ENCODE results near the gene CHRDL2.

Gene CHRDL2

DNA sequence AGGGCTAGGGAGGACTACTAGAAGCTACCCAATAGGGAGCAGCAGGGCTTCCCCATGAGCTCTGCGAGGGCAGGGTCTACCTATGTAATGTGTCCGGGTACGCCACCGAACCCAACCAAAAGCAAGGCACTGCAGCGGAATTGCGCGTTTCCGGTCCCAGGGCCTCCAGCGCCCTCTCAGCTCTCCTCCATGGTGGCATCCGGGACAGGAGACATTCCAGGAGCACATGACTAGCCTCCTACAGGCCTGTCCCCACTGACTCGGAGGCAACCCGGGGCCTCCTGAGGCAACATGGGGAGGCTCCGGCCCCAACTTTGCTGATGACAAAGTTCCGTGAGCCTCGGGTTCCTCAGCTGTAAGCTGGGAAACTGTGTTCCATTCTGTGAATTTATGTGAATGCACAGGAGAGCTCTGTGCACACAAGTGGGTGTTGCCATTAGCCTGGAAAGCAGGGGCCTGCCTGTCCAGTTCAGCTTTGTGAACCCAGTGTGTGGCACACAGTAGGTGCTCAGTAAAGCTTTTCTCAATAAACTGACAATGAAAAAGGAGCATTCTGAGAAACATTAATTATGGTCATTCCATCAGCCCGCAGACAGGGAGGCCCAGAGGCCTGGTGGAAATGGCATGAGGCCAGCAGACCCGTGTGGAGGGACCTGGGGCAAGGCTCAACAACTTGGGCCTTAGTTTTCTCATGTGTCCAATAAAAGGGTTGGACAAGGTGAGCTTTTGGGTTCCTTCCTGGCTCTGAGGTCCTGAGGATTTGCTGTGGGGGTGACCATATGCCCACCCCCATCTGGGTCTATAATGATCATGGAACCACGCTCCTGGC lies 50.3 kb downstream of the CHRDL2 start:
- Mint-ChIP-seq H3K36me3 (no peaks in the 10 kb centered on the region), H3K27me3 (peaks cover 15% of the 10 kb centered on the region), H3K4me1 (peaks cover 5% of the 10 kb centered on the region), H3K27ac (no peak overlapping the region), H3K4me3 (no peak overlapping the region), H3K9me3 (no peaks in the 10 kb centered on the region)
- no peak for DNase-seq (ENCODE audit: low spot score in 2 of 2)
- no peak for ATAC-seq (ENCODE audit: low read depth)

DNA sequence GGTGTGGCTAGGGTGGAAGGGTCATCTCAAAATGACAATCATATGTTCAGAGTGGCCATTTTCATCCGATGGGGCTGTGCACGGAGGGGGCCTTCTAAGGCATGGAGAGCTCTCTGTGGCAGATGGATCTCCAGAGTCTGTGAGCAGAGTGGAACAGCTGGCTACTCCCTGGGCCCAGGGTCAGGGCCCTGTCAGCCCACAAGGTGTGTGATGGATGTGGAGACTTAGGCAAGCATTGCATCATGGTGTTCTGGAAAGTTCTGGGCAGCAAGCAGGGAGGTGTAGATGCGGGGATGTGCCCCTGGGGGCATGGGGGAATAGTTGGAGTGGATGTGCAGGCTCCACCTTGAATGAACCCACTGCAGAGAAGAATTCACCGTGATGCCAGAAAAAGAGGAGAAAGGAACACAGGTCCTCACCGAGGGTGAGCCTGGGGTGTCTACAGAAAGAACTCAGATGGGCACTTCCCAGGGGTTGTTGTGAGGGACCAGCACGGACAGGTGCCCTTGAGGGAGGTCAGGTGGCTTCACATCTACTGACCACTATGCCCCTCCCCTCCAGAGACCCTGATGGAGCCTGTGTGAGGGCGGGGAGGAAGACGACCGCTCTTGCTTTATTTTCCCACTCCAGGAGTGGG lies 51.1 kb downstream of the CHRDL2 start:
- Mint-ChIP-seq H3K9me3 (no peaks in the 10 kb centered on the region), H3K36me3 (no peaks in the 10 kb centered on the region), H3K27ac (no peak overlapping the region), H3K4me1 (peaks cover 5% of the 10 kb centered on the region), H3K27me3 (peaks cover 15% of the 10 kb centered on the region), H3K4me3 (no peak overlapping the region)
- DNase-seq (ENCODE audit: low spot score in 2 of 2): no peak
- ATAC-seq (ENCODE audit: low read depth): no peak

DNA sequence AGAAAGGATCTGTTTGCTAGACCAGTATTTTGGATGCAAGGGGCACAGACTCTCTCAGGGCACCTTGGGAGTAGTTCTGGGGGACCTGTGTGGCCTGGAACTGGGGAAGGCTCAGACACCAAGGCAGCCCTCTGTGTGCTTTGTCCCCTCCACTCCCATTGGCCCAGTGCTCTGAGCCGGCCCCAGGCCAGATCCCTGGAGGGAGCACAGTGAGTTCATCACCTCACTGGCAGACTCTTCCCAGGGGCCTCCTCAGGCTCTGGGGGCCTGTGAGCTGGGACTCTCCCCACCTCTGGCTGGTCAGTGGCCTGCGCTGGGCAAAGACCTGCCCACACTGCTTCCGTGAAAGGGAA lies 51.7 kb downstream of the CHRDL2 start:
- peaks cover 15% of the 10 kb centered on the region for H3K27me3 Mint-ChIP-seq
- H3K9me3 Mint-ChIP-seq: no peaks in the 10 kb centered on the region
- peaks cover 5% of the 10 kb centered on the region for H3K4me1 Mint-ChIP-seq
- no peak overlapping the region for H3K4me3 Mint-ChIP-seq
- DNase-seq (ENCODE audit: low spot score in 2 of 2) (no peak), ATAC-seq (ENCODE audit: low read depth) (no peak)
- H3K36me3 Mint-ChIP-seq: no peaks in the 10 kb centered on the region
- H3K27ac Mint-ChIP-seq: no peak overlapping the region

DNA sequence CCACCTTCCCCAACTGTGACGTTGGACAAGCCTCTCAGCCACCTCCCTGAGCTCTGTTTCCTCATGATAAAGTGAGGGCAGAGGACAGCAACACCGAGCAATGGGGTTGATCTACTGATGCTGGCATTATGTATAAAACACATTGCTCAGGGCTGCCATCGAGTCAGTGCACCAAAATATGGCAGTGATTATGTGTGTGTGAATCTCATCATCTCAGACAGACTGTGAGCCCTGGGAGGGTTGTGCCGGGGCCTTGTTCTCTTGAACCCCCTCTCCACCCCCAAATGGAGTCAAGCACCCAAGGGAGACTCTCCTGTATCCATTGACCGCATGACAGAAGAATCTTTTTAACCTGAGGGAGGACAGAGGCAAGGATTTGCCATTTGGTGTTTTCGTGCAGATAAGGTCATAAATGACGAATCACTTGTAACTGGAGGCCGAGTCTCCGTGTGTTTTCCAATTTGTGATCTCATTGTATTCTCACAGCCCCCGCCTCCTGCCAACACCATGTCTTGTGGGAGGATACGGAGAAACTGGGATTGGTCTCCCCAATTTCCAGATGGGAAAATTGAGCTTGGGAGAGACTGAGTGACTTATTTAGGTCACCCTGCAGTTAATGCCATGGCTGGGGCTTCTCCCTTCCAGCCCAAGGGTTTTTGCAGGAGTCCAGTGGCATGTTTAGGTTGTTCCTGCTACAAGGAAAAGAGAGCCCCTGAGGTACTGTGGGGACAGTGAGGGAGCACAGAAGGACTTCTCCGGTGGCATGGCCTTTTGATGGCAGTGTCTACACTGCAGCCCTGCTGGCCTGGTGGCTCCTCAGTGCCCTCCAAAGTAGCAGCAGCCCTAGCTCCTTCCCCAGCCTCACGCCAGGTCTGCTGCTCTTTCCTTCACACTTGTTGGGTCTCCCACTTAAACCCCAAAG lies 52.4 kb downstream of the CHRDL2 start:
- H3K36me3 Mint-ChIP-seq: no peaks in the 10 kb centered on the region

DNA sequence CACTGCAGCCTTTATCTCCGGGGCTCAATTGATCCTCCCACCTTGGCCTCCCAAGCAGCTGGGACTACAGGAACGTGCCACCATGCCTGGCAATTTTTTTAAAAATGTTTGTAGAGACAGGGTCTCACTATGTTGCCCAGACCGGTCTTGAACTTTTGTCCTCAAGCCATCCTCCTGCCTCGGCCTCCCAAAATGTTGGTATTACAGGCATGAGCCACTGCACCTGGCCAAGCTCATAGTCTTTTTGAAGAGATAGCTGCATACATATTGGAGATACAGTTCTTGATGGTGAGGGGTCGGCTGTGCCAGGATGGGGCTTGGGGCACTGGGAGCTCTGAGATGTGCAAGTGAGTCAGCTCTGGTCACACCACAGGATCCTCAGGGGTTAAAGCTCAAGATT lies 53.2 kb downstream of the CHRDL2 start:
- Mint-ChIP-seq H3K27me3 (peaks cover 13% of the 10 kb centered on the region), H3K9me3 (no peaks in the 10 kb centered on the region), H3K27ac (no peak overlapping the region), H3K4me3 (no peak overlapping the region), H3K4me1 (peaks cover 4% of the 10 kb centered on the region), H3K36me3 (no peaks in the 10 kb centered on the region)
- ATAC-seq (ENCODE audit: low read depth): no peak
- DNase-seq (ENCODE audit: low spot score in 2 of 2): no peak

More for the DNA sequence above, 52.4 kb downstream of the CHRDL2 start:
- Mint-ChIP-seq H3K4me1 (peaks cover 5% of the 10 kb centered on the region), H3K27ac (no peak overlapping the region), H3K9me3 (no peaks in the 10 kb centered on the region), H3K27me3 (peaks cover 15% of the 10 kb centered on the region), H3K4me3 (no peak overlapping the region)
- DNase-seq (ENCODE audit: low spot score in 2 of 2): no peak
- no peak for ATAC-seq (ENCODE audit: low read depth)

DNA sequence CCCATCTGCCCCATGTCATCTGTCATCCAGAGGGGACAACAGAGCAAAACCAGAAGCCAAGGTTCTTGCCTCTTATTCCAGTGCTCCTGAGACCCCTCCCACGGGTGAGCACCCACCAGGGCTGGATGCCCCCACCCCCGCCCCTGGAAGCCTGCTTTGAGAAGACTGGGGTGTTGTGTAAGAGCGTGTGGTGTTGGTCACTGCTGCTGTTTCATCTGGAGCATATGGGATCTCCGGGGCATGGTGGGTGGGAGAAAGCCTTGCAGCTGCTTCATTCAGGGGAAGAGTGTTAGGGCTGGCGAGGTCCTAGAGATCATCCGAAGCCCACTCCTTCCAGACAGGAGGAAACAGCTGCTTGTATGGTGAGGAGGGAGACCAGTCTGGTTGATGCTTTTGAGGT lies 54.1 kb downstream of the CHRDL2 start:
- H3K27me3 Mint-ChIP-seq: peaks cover 8% of the 10 kb centered on the region
- H3K36me3 Mint-ChIP-seq: no peaks in the 10 kb centered on the region
- H3K9me3 Mint-ChIP-seq: no peaks in the 10 kb centered on the region
- H3K4me3 Mint-ChIP-seq: no peak overlapping the region
- no peak overlapping the region for H3K27ac Mint-ChIP-seq
- no peak for ATAC-seq (ENCODE audit: low read depth)
- peaks cover 3% of the 10 kb centered on the region for H3K4me1 Mint-ChIP-seq
- DNase-seq (ENCODE audit: low spot score in 2 of 2): no peak

DNA sequence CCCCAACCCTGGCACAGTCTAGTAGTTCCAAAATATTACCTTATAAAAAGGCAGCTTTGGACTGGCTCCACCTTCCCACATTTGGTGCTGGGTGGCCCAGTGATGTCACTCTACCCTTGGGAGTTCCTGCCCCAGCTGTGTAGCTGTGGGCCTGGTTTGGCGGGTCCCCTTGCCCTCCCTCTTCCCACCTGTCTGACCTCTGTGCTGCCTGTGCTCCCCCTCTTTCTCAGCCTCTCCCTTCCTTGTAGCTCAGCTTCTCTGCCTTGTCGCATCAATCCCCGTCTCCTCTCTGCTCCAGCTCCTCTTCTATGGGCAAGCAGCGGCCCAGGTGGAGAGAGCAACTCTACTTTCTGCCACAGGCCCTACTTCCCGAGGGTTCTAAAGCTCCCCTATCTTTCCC lies 54.6 kb downstream of the CHRDL2 start:
- no peak for DNase-seq (ENCODE audit: low spot score in 2 of 2)
- no peaks in the 10 kb centered on the region for H3K9me3 Mint-ChIP-seq
- H3K27ac Mint-ChIP-seq: no peak overlapping the region
- no peaks in the 10 kb centered on the region for H3K36me3 Mint-ChIP-seq
- ATAC-seq (ENCODE audit: low read depth): no peak
- no peak overlapping the region for H3K4me3 Mint-ChIP-seq
- H3K4me1 Mint-ChIP-seq: peaks cover 3% of the 10 kb centered on the region
- H3K27me3 Mint-ChIP-seq: peaks cover 6% of the 10 kb centered on the region

DNA sequence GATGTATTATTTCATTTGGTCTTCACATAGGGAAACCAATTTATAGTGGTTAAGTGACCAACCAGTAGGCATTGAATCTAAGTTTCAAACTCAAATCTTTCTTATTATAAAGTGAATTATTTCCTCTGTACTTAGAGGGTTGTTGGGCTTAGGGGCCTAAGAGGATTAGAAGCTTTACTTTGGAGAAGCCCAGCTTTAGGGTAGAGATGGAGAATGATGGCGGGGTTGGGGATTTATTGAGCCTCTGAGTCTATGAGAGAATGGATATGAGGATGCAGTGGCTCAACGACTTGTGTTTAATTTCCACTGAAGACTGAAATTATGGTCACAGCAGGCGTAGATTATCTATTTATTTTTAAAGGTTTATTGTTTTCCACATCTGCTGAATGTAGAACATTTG lies 55.5 kb downstream of the CHRDL2 start:
- Mint-ChIP-seq H3K9me3 (no peaks in the 10 kb centered on the region), H3K4me3 (no peak overlapping the region), H3K27ac (no peak overlapping the region), H3K4me1 (peaks cover 3% of the 10 kb centered on the region), H3K36me3 (no peaks in the 10 kb centered on the region), H3K27me3 (peaks cover 4% of the 10 kb centered on the region)
- DNase-seq (ENCODE audit: low spot score in 2 of 2): no peak
- ATAC-seq (ENCODE audit: low read depth): no peak

DNA sequence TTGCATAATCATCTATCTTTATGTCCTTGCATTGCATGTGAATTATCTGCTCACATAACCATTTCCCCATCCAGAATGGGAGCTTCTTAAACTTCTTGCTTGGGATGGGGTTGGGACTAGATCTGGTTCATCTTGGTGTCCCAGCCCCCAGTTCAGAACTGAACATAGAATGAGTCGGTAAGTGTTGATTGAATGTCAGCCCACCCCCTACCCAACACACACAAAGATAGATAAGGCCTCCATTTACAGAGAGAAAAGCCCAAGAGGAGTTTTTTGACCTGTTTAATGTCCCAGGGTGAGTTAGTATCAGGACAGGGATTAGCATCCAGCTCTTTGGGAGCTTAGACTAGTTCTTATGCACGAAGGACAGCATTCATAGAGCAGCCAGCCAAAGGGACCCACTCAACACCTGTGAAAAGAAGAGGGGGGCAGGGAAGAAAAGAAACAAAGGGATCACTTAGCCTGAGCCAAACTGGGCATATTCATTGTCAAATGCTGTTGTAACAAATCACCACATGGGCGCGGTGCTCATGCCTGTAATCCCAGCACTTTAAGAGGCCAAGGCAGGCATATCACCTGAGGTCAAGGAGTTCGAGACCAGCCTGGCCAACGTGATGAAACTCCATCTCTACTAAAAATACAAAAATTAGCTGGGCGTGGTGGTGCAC lies 57.4 kb downstream of the CHRDL2 start:
- Mint-ChIP-seq H3K9me3 (no peaks in the 10 kb centered on the region), H3K4me1 (peaks cover 3% of the 10 kb centered on the region), H3K36me3 (no peaks in the 10 kb centered on the region), H3K4me3 (no peak overlapping the region), H3K27me3 (no peaks in the 10 kb centered on the region), H3K27ac (no peak overlapping the region)
- no peak for DNase-seq (ENCODE audit: low spot score in 2 of 2)
- ATAC-seq (ENCODE audit: low read depth): no peak

DNA sequence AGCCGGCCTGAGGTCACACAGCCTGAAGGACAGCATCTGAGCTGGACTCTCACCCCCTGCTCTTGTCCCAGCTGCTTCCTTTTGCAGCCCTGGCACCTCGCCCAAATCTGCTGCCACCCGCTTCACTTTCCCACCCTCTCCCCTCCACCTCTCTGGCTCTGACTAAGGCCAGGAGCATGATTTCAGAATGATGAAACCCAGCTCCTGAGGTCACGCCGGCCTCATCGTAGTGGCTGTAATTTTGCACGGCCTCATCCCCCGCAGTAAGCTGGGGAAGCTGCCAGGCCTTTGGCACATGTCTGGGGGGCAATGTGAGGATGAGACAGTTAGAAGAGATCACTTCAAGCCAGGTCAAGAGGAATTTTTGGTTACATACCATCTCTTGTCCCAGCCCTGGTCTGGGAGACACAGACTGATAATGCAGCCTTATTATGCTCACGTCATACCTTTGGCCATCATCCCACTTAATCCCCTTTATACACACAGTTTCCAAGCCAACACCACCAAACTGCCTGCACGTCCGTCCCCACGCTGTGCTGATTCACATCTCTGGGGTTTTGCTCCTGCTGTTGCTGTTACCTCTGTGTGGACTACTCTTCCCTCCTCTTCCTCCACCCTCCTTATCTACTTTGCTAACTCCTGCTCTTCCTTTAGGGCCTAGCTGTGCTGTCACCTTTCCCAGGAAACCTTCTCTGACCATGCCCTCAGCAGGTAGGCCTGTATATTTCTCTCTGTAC lies 58.1 kb downstream of the CHRDL2 start:
- H3K4me3 Mint-ChIP-seq: no peak overlapping the region
- H3K27ac Mint-ChIP-seq: no peak overlapping the region
- no peaks in the 10 kb centered on the region for H3K9me3 Mint-ChIP-seq
- peaks cover 3% of the 10 kb centered on the region for H3K4me1 Mint-ChIP-seq
- ATAC-seq (ENCODE audit: low read depth): no peak
- no peaks in the 10 kb centered on the region for H3K36me3 Mint-ChIP-seq
- H3K27me3 Mint-ChIP-seq: no peaks in the 10 kb centered on the region
- no peak for DNase-seq (ENCODE audit: low spot score in 2 of 2)

DNA sequence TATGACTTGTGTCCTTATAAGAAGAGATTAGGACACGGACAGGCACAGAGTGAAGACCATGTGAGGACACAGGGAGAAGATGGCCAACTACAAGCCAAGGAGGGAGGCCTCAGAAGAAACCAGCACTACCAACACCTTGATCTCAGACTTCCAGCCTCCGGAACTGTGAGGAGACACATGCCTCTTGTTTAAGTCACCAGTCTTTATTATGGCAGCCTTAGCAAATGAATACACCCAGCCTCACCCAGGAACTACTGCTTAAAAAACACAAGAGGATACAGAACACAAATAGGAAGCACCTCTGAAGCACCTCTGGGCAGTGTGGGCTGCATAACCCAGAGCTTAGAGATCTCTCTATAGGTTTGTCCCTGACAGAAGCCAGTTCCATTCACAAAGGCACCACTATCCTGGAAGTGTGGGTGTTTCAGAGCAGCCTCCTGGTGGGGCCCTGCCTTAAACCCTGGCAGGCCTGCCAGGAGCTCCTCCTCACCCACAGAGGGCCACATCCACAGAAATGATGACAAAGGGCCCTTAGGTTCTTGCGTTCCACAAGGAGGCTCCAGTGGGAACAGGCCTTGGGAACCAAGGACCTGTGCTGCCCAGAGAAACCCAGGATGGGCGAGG lies 58.8 kb downstream of the CHRDL2 start:
- no peak for DNase-seq (ENCODE audit: low spot score in 2 of 2)
- H3K36me3 Mint-ChIP-seq: no peaks in the 10 kb centered on the region
- no peaks in the 10 kb centered on the region for H3K27me3 Mint-ChIP-seq
- H3K27ac Mint-ChIP-seq: no peak overlapping the region
- no peak for ATAC-seq (ENCODE audit: low read depth)
- no peaks in the 10 kb centered on the region for H3K9me3 Mint-ChIP-seq
- H3K4me3 Mint-ChIP-seq: no peak overlapping the region
- peaks cover 3% of the 10 kb centered on the region for H3K4me1 Mint-ChIP-seq

DNA sequence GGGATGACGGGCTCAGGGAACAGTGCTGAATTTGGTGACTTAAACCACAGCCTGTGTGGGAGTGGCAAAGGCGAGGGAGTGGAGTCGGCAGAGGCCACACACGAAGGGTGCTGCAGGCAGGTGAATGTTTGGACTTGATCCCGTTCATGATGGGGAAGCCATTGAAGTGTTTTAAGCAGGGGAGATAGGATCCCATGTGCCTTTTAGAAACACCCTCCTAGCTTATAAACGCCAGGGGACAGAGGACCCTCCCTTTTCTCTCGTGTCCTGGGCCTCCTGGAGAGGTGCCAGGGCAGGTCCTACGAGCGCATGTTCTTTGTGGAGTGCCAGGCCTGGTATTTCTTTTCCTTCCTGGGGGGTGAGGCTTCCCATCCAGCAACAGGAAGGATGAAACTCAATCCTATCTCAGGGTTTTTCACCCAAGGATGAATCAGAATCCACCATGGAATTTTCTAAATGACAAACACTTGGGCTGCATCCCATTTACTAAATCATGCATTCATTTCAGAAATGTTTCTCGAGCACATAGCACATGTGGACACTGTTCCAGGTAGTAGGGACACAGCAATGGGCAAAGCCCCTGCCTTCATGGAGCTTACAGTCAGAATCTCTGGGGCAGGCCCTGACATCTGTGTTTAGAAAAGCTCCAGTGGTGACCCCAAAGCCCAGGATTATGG lies 59.6 kb downstream of the CHRDL2 start:
- Mint-ChIP-seq H3K36me3 (no peaks in the 10 kb centered on the region), H3K9me3 (no peaks in the 10 kb centered on the region), H3K4me3 (no peak overlapping the region), H3K27me3 (no peaks in the 10 kb centered on the region), H3K4me1 (peaks cover 1% of the 10 kb centered on the region), H3K27ac (no peak overlapping the region)
- ATAC-seq (ENCODE audit: low read depth) (no peak), DNase-seq (ENCODE audit: low spot score in 2 of 2) (no peak)

Data from memory B cell (primary cell).